Ammon's horn (tissue), 1 donor: Measurements from ENCODE around the gene TMPRSS6.

Experiments
- DNase-seq: peaks from one replicate; pipeline ENCODE4 v3.0.0-alpha.2; 2016; ENCODE audit warnings: low spot score

The TMPRSS6 gene

GRCh38 chr22:37140686-37141323 is 31.3 kb upstream of the TMPRSS6 start:
- no peak for DNase-seq

DNA sequence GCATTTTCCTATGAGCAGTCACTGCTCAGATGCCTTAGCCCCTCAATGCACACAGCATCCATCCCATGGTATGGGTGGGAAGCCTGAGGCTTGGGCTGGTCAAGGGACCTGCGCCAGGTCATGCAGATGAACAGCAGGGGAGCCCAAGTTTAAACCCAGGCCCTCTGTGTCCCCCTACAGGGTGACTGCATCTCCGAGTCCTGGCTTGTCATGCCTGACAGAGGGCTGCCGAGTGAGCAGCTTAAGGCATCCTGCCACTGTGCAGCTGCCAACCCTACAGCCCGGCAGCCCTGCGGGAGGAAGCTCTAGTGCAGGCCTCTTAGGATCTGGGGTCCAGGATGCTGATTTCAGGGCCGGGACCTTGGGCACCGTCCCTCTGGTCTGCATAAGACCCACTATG is 30.2 kb upstream of the TMPRSS6 start:
- no peak for DNase-seq

DNA sequence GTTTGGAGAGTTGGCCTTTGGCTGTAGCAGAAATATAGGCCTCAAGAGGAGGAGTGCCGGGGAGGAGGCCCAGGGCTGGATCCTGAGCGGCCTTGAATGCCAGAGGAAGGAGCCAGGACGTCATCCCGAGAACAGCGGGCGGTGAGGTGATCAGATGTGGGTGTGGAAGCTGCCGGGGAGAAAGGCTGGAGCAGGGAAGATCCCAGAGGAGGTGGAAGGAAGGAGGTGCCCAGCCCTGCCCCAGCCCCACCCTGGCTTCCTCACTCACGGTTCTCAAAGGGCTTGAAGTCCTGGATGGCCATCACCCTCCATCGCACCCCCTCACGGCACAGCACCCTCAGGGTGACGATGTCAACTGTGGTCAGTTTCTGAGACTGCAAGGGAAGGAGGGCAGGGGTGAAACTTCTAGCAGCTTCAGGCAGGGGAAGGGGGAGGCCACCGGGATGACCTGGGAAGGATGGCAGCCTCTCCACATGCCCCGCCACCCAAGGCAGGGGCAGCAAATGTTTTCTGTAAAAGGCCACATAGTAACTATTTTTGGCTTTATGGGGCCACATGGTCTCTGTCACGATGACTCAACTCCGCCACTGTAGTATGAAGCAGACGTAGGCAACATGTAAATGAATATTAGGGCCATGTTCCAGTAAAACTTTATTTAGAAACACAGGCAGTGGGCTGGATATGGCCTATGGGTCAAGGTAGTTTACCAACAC is 29.5 kb upstream of the TMPRSS6 start:
- DNase-seq, result no peak

DNA sequence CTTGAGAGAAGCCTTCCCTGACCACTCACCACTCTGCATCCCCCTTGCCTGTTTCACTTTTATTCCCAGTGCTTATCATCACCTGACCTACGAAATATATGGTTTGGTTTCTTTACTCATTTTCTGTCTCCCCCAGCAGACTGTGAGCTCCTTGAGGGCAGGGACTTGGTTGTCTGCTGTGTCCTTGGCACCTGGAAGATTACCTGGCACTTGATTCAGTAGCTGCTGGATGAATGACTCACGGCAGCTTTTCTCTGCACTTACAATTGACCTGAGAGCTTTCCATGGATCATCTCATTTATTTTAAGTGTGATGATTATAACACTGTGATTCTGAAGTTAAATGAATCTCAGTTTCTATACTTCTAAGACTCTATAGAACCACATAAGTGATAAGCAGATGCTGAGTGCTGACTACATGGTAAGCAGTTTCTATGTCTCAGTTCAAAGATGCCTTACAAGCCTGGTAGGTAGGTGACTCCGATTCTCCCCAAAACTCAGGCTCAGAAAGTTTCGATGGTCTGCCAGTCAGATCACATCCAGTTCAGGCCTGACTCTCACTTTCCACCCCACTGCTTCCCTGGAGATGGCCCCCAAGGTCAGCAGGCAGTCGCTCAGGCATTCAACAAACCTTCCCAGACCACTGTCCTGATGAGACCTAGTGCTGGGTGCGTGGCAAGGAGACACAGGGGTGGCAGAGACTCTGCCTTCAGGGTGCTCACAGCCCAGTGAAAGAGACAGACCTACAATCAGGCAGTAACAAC is 28.6 kb upstream of the TMPRSS6 start:
- no peak for DNase-seq

GRCh38 chr22:37137131-37137530 is 27.6 kb upstream of the TMPRSS6 start:
- DNase-seq, result no peak

GRCh38 chr22:37135023-37135422 is 25.5 kb upstream of the TMPRSS6 start:
- DNase-seq, result no peak

DNA sequence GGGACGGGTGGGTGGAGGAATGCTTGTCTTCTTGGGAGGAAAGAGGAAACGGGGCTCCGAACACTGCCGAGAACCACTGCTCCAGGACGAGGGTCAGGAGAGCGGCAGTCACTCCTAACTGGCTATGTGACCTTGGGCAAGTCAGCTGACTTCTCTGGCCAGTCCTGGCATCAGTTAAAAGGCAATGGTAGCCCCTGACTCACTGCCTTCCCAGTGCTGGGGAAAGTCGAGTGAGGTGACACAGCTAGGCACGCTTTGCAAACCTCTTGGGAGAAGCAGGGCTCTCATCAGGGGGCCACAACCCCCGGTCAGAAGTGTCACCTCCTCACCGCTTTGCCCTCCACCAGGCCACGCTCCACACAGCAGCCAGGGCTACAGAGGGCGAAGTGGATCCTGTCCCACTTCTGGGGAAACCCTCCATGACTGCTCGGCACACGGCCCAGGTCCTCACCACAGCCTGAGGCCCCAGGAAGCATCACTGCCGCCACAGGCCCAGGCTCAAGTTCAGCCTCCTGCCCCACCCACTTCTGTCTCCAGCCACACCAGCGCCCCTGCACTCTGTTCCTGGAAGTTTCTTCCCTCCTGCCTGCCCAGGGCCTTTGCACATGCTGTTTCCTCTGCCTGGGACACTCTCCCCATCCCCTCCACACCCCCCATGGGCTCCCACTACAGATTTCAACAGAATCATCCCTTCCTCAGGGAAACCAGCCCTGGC is 23.9 kb upstream of the TMPRSS6 start:
- DNase-seq, result no peak

DNA sequence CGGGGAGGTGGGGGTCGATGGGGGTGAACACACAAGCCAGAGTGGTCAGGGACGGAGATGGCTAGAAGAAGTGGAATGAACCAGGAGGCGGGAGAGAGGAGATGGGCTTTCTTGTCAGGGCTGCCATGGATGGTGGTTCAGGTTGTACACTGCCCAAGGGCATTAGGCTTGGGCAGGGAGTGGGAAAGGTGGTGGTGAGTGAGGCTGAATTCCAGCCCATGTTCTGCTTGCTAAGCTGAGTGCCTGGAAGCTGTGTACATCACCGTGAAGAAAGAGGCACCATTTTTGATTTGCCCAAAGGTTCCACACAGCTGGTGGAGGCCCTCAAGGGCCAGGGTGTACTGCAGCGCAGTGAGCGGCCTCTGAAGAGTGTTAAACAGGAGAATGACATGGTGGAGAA is 23.3 kb upstream of the TMPRSS6 start:
- DNase-seq, result no peak

- DNase-seq, result no peak
Observed at GRCh38 chr22:37129866-37130441, 20.4 kb upstream of the TMPRSS6 start.

DNA sequence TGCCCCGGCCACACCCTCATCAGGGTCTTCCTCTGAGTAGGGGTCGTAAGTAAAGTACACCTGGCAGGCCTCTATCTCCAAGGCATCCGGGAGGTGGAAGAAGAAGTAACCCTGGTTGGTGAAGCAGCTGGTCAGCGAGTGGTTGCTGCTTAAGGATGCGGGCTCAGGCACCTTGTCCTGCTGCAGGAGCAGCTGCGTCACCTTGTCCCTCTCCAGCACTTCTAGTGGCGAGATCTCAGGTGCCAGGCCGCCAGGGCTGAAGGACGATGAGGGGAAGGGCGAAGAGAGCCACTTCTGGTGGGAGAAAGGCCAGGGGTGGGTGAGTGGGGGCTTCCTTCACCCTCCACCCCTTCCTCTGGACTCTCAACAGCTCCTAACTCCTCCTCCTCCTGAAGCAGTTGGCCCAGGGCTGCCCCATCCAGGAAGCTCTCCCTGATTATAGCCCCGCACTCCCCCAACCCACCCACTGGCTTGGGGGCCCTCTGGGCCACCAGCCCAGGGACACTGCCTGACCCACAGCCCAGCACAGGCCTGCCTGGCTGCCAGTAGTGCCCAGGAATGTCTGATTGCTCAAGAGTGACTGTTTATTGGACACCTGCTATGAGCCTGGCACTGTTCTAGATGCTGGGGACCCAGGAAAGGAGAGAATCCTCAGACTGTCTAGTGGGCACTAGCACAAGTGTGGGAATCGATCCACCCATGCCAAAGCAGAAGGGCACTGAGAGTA is 19.2 kb upstream of the TMPRSS6 start:
- DNase-seq, result no peak

- DNase-seq, result no peak
Observed at GRCh38 chr22:37127350-37127878, 17.9 kb upstream of the TMPRSS6 start.

DNA sequence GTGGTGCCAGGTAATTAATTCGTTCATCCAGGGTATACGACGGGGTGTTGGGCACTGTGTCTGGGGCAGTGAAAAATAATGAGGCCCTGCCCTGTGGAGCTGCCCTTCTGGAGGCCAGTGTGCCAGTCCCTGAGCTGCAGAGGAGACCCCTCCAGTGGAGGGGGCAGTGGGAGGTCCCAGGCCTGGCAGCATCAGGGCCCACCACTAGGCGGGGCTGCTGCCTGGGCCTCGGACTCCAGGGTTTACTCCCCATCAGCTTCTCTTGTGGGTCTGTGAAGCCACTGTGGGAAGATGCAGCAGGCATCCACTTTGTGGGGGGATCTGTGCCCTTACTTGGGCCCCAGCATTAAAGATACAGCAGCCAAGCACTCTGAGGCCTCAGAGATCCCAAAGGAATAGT is 17.4 kb upstream of the TMPRSS6 start:
- no peak for DNase-seq

- no peak for DNase-seq
Observed at GRCh38 chr22:37126383-37126782, 16.9 kb upstream of the TMPRSS6 start.

DNA sequence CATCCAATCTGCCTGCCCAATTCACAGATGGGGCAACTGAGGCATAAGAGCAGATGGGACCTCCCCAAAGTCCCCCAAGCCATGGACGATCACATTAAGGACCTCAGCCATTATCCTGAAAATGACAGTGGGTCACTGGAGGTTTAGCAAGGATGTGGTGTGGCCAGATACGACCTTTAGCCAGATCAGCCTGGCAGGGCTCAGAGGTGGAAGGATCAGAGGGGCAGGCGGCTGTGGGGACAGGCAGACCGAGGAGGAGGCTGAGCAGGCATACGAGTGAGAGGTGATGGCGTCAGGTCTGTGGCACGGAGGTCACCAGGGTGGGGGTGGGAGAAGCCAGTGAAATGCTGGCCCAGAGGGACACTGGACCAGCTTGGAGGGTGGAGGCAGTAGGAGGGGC is 14.1 kb upstream of the TMPRSS6 start:
- DNase-seq, result no peak

DNA sequence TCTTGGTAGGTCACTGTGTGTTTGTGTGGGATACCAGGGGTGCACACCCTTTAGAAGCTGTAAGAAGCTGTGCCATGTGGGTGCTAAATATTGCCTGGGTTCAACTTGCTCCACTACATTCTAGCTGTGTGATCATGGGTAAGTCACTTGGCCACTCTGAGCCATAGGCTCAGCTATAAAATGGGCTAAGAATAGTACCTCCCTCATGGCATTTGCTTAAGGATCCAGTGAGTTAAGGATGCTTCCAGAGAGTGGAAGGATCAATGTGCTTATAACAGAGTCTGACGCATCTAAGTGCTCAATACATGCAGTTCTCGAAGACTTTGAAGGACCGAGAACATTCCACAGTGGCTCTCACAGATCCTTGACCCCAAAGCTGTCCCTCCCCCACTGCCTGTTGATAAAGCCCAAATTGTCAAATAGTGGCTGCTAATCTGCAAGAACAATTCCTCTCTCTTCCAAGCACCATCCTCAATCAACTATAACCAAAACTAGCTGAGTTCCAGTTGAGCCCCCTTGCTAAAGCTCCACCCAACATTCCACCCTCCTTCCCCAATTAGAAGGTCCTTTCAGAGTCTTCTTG is 13.2 kb upstream of the TMPRSS6 start:
- no peak for DNase-seq

DNA sequence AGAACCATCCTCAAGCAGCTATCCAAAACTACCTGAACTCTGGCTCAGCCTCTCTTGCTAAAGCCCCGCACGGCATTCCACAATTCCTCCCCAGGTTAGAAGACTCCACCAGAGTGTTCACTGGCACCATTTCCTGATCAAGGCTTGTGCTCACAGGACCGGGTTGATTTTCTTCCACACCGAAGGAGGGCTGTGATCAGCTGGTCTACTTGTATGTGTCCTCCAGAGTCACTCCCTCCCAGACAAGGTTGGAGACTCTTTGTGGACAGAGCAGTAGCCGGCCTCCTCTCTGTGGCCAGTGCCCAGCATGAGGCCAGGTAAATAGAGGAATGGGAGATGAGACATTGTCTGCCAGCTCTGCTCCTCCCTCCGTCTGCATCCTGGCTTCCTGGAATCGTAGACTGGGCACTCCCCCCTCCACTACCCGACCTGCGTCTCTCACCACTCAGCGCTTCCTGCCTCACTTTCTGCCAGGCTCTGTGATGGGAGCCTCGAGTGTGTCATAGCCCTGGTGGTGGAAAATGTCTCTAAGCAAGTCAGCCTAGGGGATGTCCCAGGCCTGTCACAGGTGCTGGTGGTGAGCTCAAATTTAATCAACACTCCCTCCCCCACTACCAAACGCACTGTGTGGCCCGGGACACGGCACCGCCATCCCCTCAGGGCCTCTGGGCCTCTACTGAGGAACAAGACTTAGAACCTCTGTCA is 12.5 kb upstream of the TMPRSS6 start:
- no peak for DNase-seq

DNA sequence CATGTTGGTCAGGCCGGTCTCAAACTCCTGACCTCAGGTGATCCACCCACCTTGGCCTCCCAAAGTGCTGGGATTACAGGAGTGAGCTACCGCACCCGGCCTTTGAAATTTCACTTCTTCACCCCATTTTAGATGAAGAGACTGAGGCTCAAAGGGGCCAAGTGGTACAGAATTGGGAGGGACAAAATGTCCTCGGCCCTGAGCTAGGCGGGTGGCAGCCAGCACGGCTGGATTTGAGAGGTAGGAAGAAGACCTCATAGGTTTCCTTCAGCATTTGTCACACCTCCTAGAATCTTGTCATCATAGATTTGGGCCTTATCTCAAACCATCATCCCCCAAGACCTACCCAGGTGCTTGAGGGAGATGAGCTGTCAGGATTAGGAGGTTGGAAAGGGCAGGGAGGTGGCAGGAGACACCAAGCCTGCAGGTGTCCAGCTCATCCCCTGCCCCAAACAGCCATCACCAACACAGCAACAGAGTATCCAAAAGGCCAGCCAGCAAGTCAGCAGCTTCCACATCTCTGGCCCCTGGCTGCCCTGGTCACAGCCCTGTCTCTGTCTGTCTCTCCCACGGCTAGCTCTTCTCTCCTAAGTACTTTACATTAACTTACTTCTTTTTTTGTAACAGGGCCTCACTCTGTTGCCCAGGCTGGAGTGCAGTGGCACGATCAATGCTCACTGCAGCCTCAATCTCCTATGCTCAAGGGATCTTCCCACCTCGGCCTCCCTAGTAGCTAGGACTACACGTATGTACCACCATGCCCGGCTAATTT is 11.2 kb upstream of the TMPRSS6 start:
- DNase-seq, result no peak

DNA sequence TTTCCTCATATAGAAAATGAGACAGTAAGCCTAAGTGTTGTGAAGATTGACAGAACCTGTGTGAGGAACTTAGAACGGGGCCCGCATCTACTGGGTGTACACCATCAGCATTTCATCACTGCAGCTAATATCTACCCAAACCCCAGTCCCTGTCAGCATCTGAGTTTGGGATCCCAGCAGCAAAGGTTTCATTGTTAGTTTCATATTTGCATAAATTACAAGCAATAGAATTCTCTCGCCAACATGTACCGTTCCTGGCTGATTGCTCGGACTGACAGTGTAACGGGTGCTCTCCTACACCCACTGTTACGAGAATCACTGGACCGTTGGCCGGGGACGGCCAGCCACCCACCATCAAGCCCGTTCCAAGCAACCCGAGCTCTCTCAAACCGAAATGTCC is 10.4 kb upstream of the TMPRSS6 start:
- DNase-seq, result no peak

DNA sequence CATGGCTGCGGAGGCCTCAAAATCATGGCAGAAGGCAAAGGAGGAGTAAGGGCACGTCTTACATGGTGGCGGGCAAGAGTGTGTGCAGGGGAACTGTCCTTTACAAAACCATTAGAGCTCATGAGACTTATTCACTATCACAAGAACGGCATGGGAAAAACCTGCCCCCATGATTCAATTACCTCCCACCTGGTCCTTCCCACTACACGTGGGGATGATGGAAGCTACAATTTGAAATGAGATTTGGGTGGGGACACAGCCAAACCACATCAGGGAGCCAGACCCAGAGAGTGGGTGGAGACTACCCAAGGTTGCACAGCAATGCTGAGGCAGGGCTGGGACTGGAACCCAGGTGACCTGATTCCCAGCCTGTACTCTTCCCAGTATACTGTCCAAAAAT is 8.6 kb upstream of the TMPRSS6 start:
- DNase-seq, result no peak
